Ishikawa (cell line): Measurements from ENCODE around the gene DISP2.

Experiments
- CEBPB ChIP-seq: IDR thresholded peaks from 2 replicates; pipeline ENCODE4 v1.6.1; 2012
- CREB1 ChIP-seq: IDR thresholded peaks from 2 replicates; pipeline ENCODE4 v1.6.1; 2012; ENCODE audit warnings: low read depth
- EGR1 ChIP-seq: IDR thresholded peaks from 2 replicates; pipeline ENCODE4 v1.6.1; 2012
- EP300 ChIP-seq: IDR thresholded peaks from 2 replicates; pipeline ENCODE4 v1.6.1; 2012; ENCODE audit warnings: borderline replicate concordance
- FOXM1 ChIP-seq: IDR thresholded peaks from 2 replicates; pipeline ENCODE4 v1.6.1; 2012; ENCODE audit warnings: low read depth, borderline replicate concordance
- NFIC ChIP-seq: IDR thresholded peaks from 2 replicates; pipeline ENCODE4 v1.6.1; 2012
- RAD21 ChIP-seq: IDR thresholded peaks from 2 replicates; pipeline ENCODE4 v1.6.1; 2012; ENCODE audit warnings: low read depth
- TAF1 ChIP-seq: IDR thresholded peaks from 2 replicates; pipeline ENCODE4 v1.6.1; 2012; ENCODE audit warnings: low read depth, mild to moderate bottlenecking
- TCF12 ChIP-seq: IDR thresholded peaks from 2 replicates; pipeline ENCODE4 v1.6.1; 2012; ENCODE audit warnings: low read depth
- TEAD4 ChIP-seq: IDR thresholded peaks from 2 replicates; pipeline ENCODE4 v1.6.1; 2012
- YY1 ChIP-seq: IDR thresholded peaks from 2 replicates; pipeline ENCODE4 v1.6.1; 2012; ENCODE audit warnings: low read depth
- ZBTB7A ChIP-seq: IDR thresholded peaks from 2 replicates; pipeline ENCODE4 v1.6.1; 2012; ENCODE audit warnings: low read depth
- TF ChIP-seq, protein P1 (sequence below): IDR thresholded peaks from 2 replicates; pipeline ENCODE4 v1.6.1; 2012
- TF ChIP-seq, protein P2 (sequence below): IDR thresholded peaks from 2 replicates; pipeline ENCODE4 v1.6.1; 2012
- TF ChIP-seq, protein P3 (sequence below): IDR thresholded peaks from 2 replicates; pipeline ENCODE4 v1.6.1; 2012; ENCODE audit warnings: low read depth, mild to moderate bottlenecking

DISP2 gene

DNA sequence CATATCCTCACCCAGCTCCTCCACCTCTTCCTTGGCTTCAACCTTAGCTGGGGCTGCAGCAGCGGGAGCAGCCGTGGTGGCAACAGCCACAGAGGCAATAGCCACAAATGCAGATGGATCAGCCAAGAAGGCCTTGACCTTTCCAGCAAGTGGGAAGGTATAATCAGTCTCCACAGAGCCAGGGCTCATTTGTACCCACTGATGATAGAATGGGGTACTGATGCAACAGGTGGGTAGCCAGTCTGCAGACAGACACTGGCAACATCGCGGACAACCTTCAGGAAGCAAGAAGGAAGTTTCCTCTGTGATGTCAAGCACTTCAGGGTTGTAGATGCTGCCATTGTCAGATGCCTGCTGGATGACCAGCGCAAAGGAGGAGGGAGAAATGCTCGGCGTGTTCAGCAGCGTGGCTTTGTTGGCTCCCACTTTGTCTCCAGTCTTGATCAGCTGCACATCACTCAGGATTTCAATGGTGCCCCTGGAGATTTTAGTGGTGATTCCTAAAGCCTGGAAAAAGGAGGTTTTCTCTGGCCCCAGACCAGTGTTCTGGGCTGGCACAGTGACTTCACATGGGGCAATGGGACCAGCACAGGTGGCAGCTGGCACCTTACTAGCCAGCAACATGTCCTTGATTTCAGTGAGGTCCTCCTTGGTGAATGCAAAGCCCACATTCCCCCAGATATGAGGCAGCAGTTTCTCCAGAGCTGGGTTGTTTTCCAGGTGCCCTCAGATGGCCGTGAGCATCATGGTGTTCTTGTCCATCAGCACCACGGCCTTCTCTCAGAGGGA, 45.5 kb upstream of the DISP2 start:
- TF ChIP-seq, protein P1, sequence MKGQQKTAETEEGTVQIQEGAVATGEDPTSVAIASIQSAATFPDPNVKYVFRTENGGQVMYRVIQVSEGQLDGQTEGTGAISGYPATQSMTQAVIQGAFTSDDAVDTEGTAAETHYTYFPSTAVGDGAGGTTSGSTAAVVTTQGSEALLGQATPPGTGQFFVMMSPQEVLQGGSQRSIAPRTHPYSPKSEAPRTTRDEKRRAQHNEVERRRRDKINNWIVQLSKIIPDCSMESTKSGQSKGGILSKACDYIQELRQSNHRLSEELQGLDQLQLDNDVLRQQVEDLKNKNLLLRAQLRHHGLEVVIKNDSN: no peak
- no peak for TF ChIP-seq CEBPB
- TF ChIP-seq, protein P2, sequence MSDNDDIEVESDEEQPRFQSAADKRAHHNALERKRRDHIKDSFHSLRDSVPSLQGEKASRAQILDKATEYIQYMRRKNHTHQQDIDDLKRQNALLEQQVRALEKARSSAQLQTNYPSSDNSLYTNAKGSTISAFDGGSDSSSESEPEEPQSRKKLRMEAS: no peak

DNA sequence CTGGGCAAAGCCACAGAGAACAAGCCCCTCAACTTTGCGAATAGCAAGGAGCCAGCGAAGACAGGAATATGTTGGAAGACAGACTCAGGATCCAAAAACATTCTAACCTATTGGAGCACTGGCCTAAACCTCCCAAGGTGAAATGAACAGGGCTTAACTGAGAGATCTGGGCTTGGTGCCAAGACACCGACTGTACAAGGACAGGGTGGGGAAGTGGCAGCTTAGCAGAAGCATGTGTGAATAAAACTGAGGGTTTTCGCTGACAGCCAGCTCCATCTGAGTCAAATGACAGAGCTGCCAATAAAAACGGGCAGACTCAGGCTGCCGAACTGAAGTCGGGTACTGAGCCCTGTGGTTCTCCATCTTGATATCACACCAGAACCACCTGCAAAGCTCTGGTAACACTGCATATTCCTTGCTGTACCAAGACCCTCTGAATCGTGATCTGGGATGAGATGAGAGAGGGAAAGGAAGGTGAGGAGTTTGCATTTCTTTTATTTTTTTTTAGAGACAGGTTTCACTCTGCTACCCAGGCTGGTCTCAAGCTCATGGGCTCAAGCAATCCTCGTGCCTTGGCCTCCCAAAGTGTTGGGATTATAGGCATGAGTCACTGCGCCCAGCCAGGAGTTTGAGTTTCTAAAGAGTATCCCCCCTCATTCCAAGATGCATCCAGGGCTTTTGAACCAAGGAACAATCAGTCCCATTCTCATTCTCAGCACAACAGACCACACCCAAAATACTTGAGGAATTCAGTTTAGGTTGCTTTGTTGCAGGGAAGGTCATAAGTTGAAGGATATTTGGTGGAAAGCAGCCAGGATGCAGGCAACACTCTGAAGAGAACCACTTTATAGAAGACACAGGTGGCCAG, 44.3 kb upstream of the DISP2 start:
- TF ChIP-seq, protein P3, sequence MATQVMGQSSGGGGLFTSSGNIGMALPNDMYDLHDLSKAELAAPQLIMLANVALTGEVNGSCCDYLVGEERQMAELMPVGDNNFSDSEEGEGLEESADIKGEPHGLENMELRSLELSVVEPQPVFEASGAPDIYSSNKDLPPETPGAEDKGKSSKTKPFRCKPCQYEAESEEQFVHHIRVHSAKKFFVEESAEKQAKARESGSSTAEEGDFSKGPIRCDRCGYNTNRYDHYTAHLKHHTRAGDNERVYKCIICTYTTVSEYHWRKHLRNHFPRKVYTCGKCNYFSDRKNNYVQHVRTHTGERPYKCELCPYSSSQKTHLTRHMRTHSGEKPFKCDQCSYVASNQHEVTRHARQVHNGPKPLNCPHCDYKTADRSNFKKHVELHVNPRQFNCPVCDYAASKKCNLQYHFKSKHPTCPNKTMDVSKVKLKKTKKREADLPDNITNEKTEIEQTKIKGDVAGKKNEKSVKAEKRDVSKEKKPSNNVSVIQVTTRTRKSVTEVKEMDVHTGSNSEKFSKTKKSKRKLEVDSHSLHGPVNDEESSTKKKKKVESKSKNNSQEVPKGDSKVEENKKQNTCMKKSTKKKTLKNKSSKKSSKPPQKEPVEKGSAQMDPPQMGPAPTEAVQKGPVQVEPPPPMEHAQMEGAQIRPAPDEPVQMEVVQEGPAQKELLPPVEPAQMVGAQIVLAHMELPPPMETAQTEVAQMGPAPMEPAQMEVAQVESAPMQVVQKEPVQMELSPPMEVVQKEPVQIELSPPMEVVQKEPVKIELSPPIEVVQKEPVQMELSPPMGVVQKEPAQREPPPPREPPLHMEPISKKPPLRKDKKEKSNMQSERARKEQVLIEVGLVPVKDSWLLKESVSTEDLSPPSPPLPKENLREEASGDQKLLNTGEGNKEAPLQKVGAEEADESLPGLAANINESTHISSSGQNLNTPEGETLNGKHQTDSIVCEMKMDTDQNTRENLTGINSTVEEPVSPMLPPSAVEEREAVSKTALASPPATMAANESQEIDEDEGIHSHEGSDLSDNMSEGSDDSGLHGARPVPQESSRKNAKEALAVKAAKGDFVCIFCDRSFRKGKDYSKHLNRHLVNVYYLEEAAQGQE: no peak
- TF ChIP-seq FOXM1 (no peak), TEAD4 (no peak), EP300 (no peak), TCF12 (no peak), ZBTB7A (no peak), NFIC (peak; percentile 70)
- TF ChIP-seq, protein P2: no peak

DNA sequence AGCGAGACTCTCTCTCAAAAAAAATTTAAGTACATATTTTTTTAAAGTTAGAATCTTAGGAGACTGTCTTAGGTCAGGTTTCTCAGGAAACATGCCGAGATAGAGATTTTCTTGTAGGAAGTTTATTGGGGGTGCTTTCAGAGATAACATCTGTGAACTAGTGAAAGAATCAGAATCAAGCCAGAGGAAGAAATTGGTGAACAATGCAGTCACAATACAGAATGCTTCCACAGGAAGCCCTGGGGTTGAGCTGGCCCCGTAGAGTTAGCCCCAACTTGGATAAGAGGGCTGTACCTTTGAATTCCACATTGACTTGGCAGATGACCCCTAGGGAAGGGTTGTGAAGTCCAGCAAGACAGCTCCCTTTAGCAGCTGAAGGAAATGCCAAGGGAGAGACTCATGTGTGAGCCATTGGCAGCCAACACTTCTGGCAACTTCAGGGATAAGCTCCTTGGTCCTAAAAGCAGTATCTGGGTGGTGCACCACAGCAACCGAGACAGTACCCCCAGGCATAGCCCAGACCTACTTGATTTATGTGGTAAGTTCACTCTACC, 43.2 kb upstream of the DISP2 start:
- TF ChIP-seq FOXM1 (no peak), TCF12 (no peak), ZBTB7A (no peak), NFIC (no peak), TAF1 (no peak), CREB1 (no peak), CEBPB (no peak), TEAD4 (no peak), EGR1 (no peak)
- TF ChIP-seq, protein P2: no peak
- TF ChIP-seq, protein P3: no peak
- TF ChIP-seq, protein P1: no peak

DNA sequence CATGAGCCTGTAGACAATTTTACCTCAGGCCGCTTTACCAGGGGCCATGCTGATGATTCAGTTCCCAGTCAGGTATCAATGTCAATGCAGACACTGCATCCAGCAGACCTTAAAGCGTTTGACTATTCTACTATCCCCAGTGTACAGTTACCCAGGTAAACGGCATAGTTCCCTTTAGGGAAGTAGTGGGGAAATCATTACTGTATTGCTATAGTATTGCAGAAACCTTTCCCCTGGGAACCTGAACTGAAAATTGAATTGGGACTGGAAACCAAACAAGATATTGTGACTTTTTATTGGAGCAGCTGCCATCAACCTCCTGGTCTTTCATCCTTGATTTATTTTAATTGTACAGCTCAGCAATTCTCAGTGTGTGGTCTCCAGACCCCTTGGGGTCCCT, 41.1 kb upstream of the DISP2 start:
- no peak for TF ChIP-seq EGR1
- no peak for TF ChIP-seq ZBTB7A
- no peak for TF ChIP-seq RAD21
- no peak for TF ChIP-seq CREB1
- TF ChIP-seq YY1: no peak
- TF ChIP-seq FOXM1: no peak
- TF ChIP-seq TCF12: no peak
- TF ChIP-seq, protein P1: no peak
- TF ChIP-seq TEAD4: no peak
- no peak for TF ChIP-seq NFIC
- TF ChIP-seq EP300: no peak
- TF ChIP-seq, protein P3: no peak
- no peak for TF ChIP-seq TAF1
- TF ChIP-seq CEBPB: no peak
- TF ChIP-seq, protein P2: no peak
